IMR-90 (cell line): Measurements from ENCODE around the gene IREB2. TPM values are rescaled to one million over a fixed set of nuclear protein-coding genes. Genes with fewer than 3 reads are reported as not detected.

Source experiments
- ATAC-seq: fragments of 200-7000 bp; cut with Tn5 transposase; 2 replicates; pipeline ENCODE4 v1.9.1; 2020; ENCODE audit warnings: low read depth, mild to moderate bottlenecking, moderate library complexity
- BruUV-seq: library from RNA; stranded (reverse); fragments of 400-500 nt; replicated peaks from 2 replicates; lab custom pipeline; 2021; lab: Mats Ljungman, UMichigan
- CTCF ChIA-PET: fragments of 300-600 bp; formaldehyde crosslinking; extraction: SDS; loops from one replicate; lab custom pipeline; 2021; ENCODE audit warnings: antibody characterized with exemption; lab: Yijun Ruan, JAX
- POLR2A ChIA-PET: fragments of 300-600 bp; sonication (Branson Sonifier 250); formaldehyde crosslinking; loops from one replicate; lab custom pipeline; 2022; ENCODE audit warnings: antibody characterized with exemption; ENCODE audit not compliant: unreplicated experiment; lab: Charles Lee
- DNase-seq: peaks from one replicate; pipeline ENCODE4 v3.0.0; 2013
- H2AFZ ChIP-seq: replicated peaks from 2 replicates; pipeline ENCODE3; 2013; ENCODE audit warnings: low read length, mild to moderate bottlenecking; ENCODE audit not compliant: poor library complexity
- H2AK5ac ChIP-seq: 2 replicates; pipeline ENCODE4 v1.6.1; 2013; ENCODE audit warnings: low read depth, low read length, inconsistent platforms
- H2AK9ac ChIP-seq: replicated peaks from 2 replicates; pipeline ENCODE3; 2013; ENCODE audit warnings: mild to moderate bottlenecking, low read depth, low read length, moderate library complexity; ENCODE audit not compliant: poor library complexity
- H2BK120ac ChIP-seq: 2 replicates; pipeline ENCODE4 v1.6.1; 2013; ENCODE audit warnings: low read depth, low read length, inconsistent platforms
- H2BK15ac ChIP-seq: 3 replicates; pipeline ENCODE4 v1.6.1; 2013; ENCODE audit warnings: low read depth, low read length, inconsistent platforms
- H2BK20ac ChIP-seq: 2 replicates; pipeline ENCODE4 v1.6.1; 2013; ENCODE audit warnings: low read depth, mild to moderate bottlenecking, inconsistent platforms, low read length, moderate library complexity
- H2BK5ac ChIP-seq: 2 replicates; pipeline ENCODE4 v1.6.1; 2013; ENCODE audit warnings: mild to moderate bottlenecking, low read depth, low read length, inconsistent platforms; ENCODE audit not compliant: poor library complexity, severe bottlenecking
- H3K14ac ChIP-seq: replicated peaks from 2 replicates; pipeline ENCODE4 v1.6.1; 2013; ENCODE audit warnings: low read depth, low read length, inconsistent platforms
- H3K18ac ChIP-seq: 2 replicates; pipeline ENCODE4 v1.6.1; 2013; ENCODE audit warnings: low read depth, low read length, control low read depth
- H3K23ac ChIP-seq: 2 replicates; pipeline ENCODE4 v1.6.1; 2013; ENCODE audit warnings: low read depth, low read length, inconsistent platforms
- H3K27ac ChIP-seq: 2 replicates; pipeline ENCODE4 v1.5.1; 2013; ENCODE audit warnings: mild to moderate bottlenecking, control low read depth, low read length; ENCODE audit not compliant: insufficient read depth
- H3K27me3 ChIP-seq: 2 replicates; pipeline ENCODE4 v1.6.1; 2013; ENCODE audit warnings: low read length; ENCODE audit not compliant: control insufficient read depth, insufficient read depth
- H3K36me3 ChIP-seq: 2 replicates; pipeline ENCODE4 v1.6.1; 2013; ENCODE audit warnings: low read length, mixed read lengths; ENCODE audit not compliant: control insufficient read depth, insufficient read depth
- H3K4ac ChIP-seq: 2 replicates; pipeline ENCODE4 v1.6.1; 2013; ENCODE audit warnings: low read depth, low read length, inconsistent platforms
- H3K4me1 ChIP-seq: 2 replicates; pipeline ENCODE4 v1.6.1; 2013; ENCODE audit warnings: low read length, mixed read lengths; ENCODE audit not compliant: control insufficient read depth, insufficient read depth
- H3K4me2 ChIP-seq: 2 replicates; pipeline ENCODE4 v1.6.1; 2013; ENCODE audit warnings: low read depth, mild to moderate bottlenecking, control low read depth, low read length, moderate library complexity
- H3K4me3 ChIP-seq: 2 replicates; pipeline ENCODE4 v1.5.1; 2013; ENCODE audit warnings: low read depth, mild to moderate bottlenecking, control low read depth, low read length, moderate library complexity; ENCODE audit not compliant: insufficient read depth
- H3K56ac ChIP-seq: 2 replicates; pipeline ENCODE4 v1.6.1; 2013; ENCODE audit warnings: low read length, inconsistent platforms; ENCODE audit not compliant: insufficient read depth; ENCODE audit errors: extremely low read depth
- H3K79me1 ChIP-seq, 2 experiments: 2 replicates each; pipeline ENCODE4 v1.6.1; 2013; ENCODE audit warnings: low read length in 2 of 2, inconsistent platforms in 1 of 2, low read depth in 1 of 2
- H3K9ac ChIP-seq: 2 replicates; pipeline ENCODE4 v1.6.1; 2013; ENCODE audit warnings: low read depth, low read length, control low read depth
- H3K9me1 ChIP-seq: 2 replicates; pipeline ENCODE4 v1.6.1; 2013; ENCODE audit warnings: low read length, inconsistent platforms; ENCODE audit not compliant: insufficient read depth
- H3K9me3 ChIP-seq: 2 replicates; pipeline ENCODE4 v1.6.1; 2013; ENCODE audit warnings: low read length; ENCODE audit not compliant: control insufficient read depth, insufficient read depth
- H4K20me1 ChIP-seq: 2 replicates; pipeline ENCODE4 v1.6.1; 2013; ENCODE audit warnings: low read length, inconsistent platforms; ENCODE audit not compliant: insufficient read depth
- H4K5ac ChIP-seq: 2 replicates; pipeline ENCODE4 v1.6.1; 2013; ENCODE audit warnings: mild to moderate bottlenecking, low read depth, low read length, control low read depth
- H4K8ac ChIP-seq, 2 experiments: 2 replicates each; pipeline ENCODE4 v1.6.1; 2013; ENCODE audit warnings: low read depth in 2 of 2, low read length in 2 of 2, control low read depth in 1 of 2, inconsistent platforms in 1 of 2
- H4K91ac ChIP-seq: 2 replicates; pipeline ENCODE4 v1.6.1; 2013; ENCODE audit warnings: low read depth, low read length, inconsistent platforms; ENCODE audit not compliant: insufficient read depth
- BHLHE40 ChIP-seq: fragments of 150-350 bp; IDR thresholded peaks from 2 replicates; pipeline ENCODE4 v1.6.1; 2016; ENCODE audit warnings: mild to moderate bottlenecking, low read depth, low read length
- CEBPB ChIP-seq: IDR thresholded peaks from 2 replicates; pipeline ENCODE4 v1.6.1; 2012; ENCODE audit warnings: low read depth, low read length, improper control_type of control experiment
- CHD1 ChIP-seq: IDR thresholded peaks from 2 replicates; pipeline ENCODE4 v1.6.1; 2012; ENCODE audit warnings: low read depth, low read length, improper control_type of control experiment
- CTCF ChIP-seq: conservative IDR thresholded peaks from 2 replicates; pipeline ENCODE4 v1.5.1; 2012; ENCODE audit warnings: mild to moderate bottlenecking, low read depth, low read length, improper control_type of control experiment
- ELK1 ChIP-seq: fragments of 150-350 bp; IDR thresholded peaks from 2 replicates; pipeline ENCODE4 v1.6.1; 2016; ENCODE audit warnings: low read depth, mild to moderate bottlenecking, low read length, moderate library complexity, borderline replicate concordance
- FOS ChIP-seq: fragments of 150-350 bp; IDR thresholded peaks from 2 replicates; pipeline ENCODE4 v1.6.1; 2016; ENCODE audit warnings: low read depth, low read length
- MAFK ChIP-seq: IDR thresholded peaks from 2 replicates; pipeline ENCODE4 v1.6.1; 2012; ENCODE audit warnings: low read depth, low read length, improper control_type of control experiment
- MAZ ChIP-seq: IDR thresholded peaks from 2 replicates; pipeline ENCODE4 v1.6.1; 2012; ENCODE audit warnings: low read depth, mild to moderate bottlenecking, low read length, improper control_type of control experiment, moderate library complexity, borderline replicate concordance
- MXI1 ChIP-seq: IDR thresholded peaks from 2 replicates; pipeline ENCODE4 v1.6.1; 2012; ENCODE audit warnings: low read depth, mild to moderate bottlenecking, low read length, moderate library complexity, borderline replicate concordance
- NFE2L2 ChIP-seq: fragments of 150-350 bp; IDR thresholded peaks from 2 replicates; pipeline ENCODE4 v1.6.1; 2016; ENCODE audit warnings: low read depth, mild to moderate bottlenecking, low read length
- POLR2A ChIP-seq: IDR thresholded peaks from 2 replicates; pipeline ENCODE4 v1.6.1; 2012; ENCODE audit warnings: mild to moderate bottlenecking, low read depth, low read length
- RAD21 ChIP-seq: IDR thresholded peaks from 2 replicates; pipeline ENCODE4 v1.6.1; 2012; ENCODE audit warnings: low read length, improper control_type of control experiment
- RCOR1 ChIP-seq: IDR thresholded peaks from 2 replicates; pipeline ENCODE4 v1.6.1; 2012; ENCODE audit warnings: mild to moderate bottlenecking, low read length, improper control_type of control experiment; ENCODE audit not compliant: insufficient replicate concordance
- RFX5 ChIP-seq: IDR thresholded peaks from 2 replicates; pipeline ENCODE4 v1.8.0; 2012; ENCODE audit warnings: low read depth, mild to moderate bottlenecking, low read length, moderate library complexity
- SMC3 ChIP-seq: fragments of 150-350 bp; IDR thresholded peaks from 2 replicates; pipeline ENCODE4 v1.6.1; 2016; ENCODE audit warnings: low read depth, mild to moderate bottlenecking, antibody characterized with exemption, low read length, moderate library complexity
- USF2 ChIP-seq: fragments of 150-350 bp; IDR thresholded peaks from 2 replicates; pipeline ENCODE4 v1.6.1; 2017; ENCODE audit warnings: mild to moderate bottlenecking, antibody characterized with exemption, low read length, low read depth
- WGBS, 2 experiments: methylation state at CpG; one replicate each; pipeline versions ENCODE4 v1.1.5 to v1.1.7; 2013; ENCODE audit warnings: missing lambda C conversion rate in 2 of 2; ENCODE audit not compliant: insufficient read length in 1 of 2; ENCODE audit errors: extremely low coverage in 2 of 2; 5-methylcytosine and 5-hydroxymethylcytosine counted together
- dilution Hi-C: fragments of 300-500 bp; cut with HindIII; formaldehyde crosslinking; loops from one replicate; pipeline ENCODE4 v1.14.3; 2018; ENCODE audit warnings: low sequenced_read_pairs; ENCODE audit not compliant: unreplicated experiment
- in situ Hi-C: fragments of 300-500 bp; cut with MboI; formaldehyde crosslinking; loops from 3 replicates; pipeline ENCODE4 v1.14.3; 2019; ENCODE audit warnings: low sequenced_read_pairs, inconsistent platforms, mixed read lengths
- intact Hi-C: fragments of 100-400 bp; cut with micrococcal nuclease; formaldehyde crosslinking; loops from 2 replicates; pipeline ENCODE4 v1.10.0; 2022
- polyA plus RNA-seq, 3 experiments: library from polyadenylated mRNA; depleted of rRNA; stranded (reverse); fragments of >200 nt; gene quantifications; 2 replicates each; pipeline ENCODE4 v1.2.3, GENCODE V29; 2012; ENCODE audit warnings: low replicate concordance in 1 of 3
- total RNA-seq: library from RNA; depleted of rRNA; stranded (reverse); fragments of >200 nt; gene quantifications from 2 replicates; pipeline ENCODE4 v1.2.3, GENCODE V29; 2012

IREB2 gene
- total and polyA plus RNA-seq, 2 of the 4 experiments (the other 2 are of a cell fraction), result 12.2 to 13.5 TPM

- no TSS peak for BruUV-seq
- Histone ChIP-seq H4K5ac (no peak overlapping the region), H2BK15ac (no peak overlapping the region), H3K9me3 (no peaks in the 10 kb centered on the region), H2AFZ (no peak overlapping the region), H3K79me1 (peaks cover 21 to 46% of the 10 kb centered on the region in 2 experiments), H2BK5ac (no peak overlapping the region), H3K4me1 (peaks cover 4% of the 10 kb centered on the region), H3K9ac (no peak overlapping the region), H3K18ac (no peak overlapping the region), H2BK20ac (no peak overlapping the region), H4K8ac (no peak overlapping the region), H3K36me3 (peaks cover 20% of the 10 kb centered on the region), H2AK9ac (no peak overlapping the region), H2AK5ac (no peak overlapping the region), H3K56ac (no peak overlapping the region), H4K20me1 (peaks cover 50% of the 10 kb centered on the region), H3K23ac (no peak overlapping the region), H3K4me2 (no peak overlapping the region), H3K9me1 (peaks cover 6% of the 10 kb centered on the region; the same call in 1 of the 2 replicates), H3K27ac (no peak overlapping the region), H3K4ac (no peak overlapping the region), H3K27me3 (no peaks in the 10 kb centered on the region), H3K4me3 (no peak overlapping the region), H3K14ac (no peak overlapping the region), H4K91ac (no peak overlapping the region), H2BK120ac (no peak overlapping the region)
- WGBS, 2 experiments, result 100% methylated on average over 1 of the region's 4 CpGs; no CpG with 5 or more reads in 1 of the 2 experiments
- TF ChIP-seq CHD1, result no peak
- TF ChIP-seq RAD21, result no peak
- no peak for TF ChIP-seq SMC3
- TF ChIP-seq CEBPB, result no peak
- no peak for TF ChIP-seq POLR2A
- no peak for TF ChIP-seq MXI1
- TF ChIP-seq NFE2L2, result no peak
- no peak for TF ChIP-seq ELK1
- TF ChIP-seq FOS, result no peak
- TF ChIP-seq MAZ, result no peak
- no peak for TF ChIP-seq RCOR1
- TF ChIP-seq BHLHE40, result no peak
- TF ChIP-seq MAFK, result no peak
- TF ChIP-seq RFX5, result no peak
- TF ChIP-seq USF2, result no peak
- TF ChIP-seq CTCF, result no peak
- ChIA-PET CTCF (interaction anchor here (0.6 kb wide), 1 partner anchor 220 kb away, joined by 6 read pairs; no protein-coding TSS in a partner anchor), POLR2A (interaction anchor here (0.6 kb wide), 1 partner anchor 30 kb away, joined by 3 read pairs; no protein-coding TSS in a partner anchor)
- ATAC-seq (no peak), DNase-seq (no peak)
- dilution Hi-C loops, result no loop called here
- in situ Hi-C loops, result no loop called here
- intact Hi-C loops, result loop anchor here (5.0 kb wide), 1 partner anchor 37 kb away; no protein-coding TSS in a partner anchor
Observed at GRCh38 chr15:78460737-78461136, 22.7 kb downstream of the IREB2 start.
